ENCODE measurements around the gene FNIP1. TPM values are rescaled to one million over a fixed set of nuclear protein-coding genes. Genes with fewer than 3 reads are reported as not detected.

The FNIP1 gene
- polyA plus RNA-seq, 1 donor (not counting 4 experiments of a cell fraction or from before 2014, with no cell fraction given), result 14.6 TPM

DNA sequence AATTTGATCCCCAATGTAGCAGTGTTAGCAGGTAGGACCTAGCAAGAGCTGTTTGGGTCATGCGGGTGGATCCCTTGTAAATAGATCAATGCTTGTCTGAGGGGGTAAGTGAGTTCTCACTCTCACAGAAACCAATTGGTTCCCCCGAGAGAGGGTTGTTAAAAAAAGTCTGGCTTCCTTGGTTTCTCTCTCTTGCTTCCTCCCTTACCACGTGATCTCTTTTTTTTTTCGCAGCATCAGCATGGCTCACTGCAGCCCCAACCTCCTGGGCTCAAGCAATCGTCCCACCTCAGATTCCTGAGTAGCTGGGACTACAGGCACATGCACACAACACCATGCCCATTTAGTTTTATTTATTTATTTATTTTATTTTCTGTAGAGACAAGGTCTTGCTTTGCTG lies 188.2 kb downstream of the FNIP1 start:
- TF ChIP-seq, protein P1, sequence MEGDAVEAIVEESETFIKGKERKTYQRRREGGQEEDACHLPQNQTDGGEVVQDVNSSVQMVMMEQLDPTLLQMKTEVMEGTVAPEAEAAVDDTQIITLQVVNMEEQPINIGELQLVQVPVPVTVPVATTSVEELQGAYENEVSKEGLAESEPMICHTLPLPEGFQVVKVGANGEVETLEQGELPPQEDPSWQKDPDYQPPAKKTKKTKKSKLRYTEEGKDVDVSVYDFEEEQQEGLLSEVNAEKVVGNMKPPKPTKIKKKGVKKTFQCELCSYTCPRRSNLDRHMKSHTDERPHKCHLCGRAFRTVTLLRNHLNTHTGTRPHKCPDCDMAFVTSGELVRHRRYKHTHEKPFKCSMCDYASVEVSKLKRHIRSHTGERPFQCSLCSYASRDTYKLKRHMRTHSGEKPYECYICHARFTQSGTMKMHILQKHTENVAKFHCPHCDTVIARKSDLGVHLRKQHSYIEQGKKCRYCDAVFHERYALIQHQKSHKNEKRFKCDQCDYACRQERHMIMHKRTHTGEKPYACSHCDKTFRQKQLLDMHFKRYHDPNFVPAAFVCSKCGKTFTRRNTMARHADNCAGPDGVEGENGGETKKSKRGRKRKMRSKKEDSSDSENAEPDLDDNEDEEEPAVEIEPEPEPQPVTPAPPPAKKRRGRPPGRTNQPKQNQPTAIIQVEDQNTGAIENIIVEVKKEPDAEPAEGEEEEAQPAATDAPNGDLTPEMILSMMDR (optimal IDR thresholded peaks at IDR 0.05 in 1 of 3, IDR thresholded peaks at IDR 0.05 in 1 of 3, conservative IDR thresholded peaks at IDR 0.05 in 1 of 3; ENCODE audit: extremely low read depth in 1 of 3, insufficient read depth in 2 of 3, low read length in 3 of 3), result no peak
- no peak for TF ChIP-seq EZH2 (IDR thresholded peaks at IDR 0.05; ENCODE audit: low read length)
- dilution Hi-C loops (cut with MboI; ENCODE audit: extremely low pct_ligation_motif_present, low sequenced_read_pairs), result no loop called here
- FAIRE-seq, result no peak

DNA sequence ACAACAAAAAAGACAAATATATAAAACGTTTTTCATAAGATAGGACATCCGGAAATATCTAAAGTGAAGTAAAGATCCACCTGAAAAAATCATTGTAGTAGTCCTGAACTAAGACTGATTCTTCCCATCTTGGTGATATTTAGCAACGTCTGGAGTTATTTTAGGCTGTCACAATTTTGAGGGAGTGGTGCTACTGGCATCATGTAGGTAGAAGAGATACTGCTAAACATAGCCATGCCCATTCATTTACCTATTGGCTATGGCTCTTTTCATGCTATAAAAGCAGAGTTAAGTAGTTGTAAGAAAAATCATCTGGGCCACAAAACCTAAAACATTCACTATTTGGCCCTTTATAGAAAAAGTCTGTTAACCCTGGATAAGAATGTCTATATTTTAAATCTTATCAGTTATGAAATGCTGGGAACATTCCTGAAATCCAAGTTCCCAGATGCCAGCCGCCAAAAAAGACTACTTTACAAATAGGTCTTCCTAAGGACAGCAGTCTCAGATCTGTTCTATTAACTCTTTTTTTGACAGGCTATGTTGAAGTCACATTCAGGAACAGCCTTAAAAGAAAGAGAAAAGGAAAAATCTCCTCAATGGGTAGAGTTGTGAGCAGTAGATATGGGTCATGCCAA lies 188.8 kb downstream of the FNIP1 start:
- H3K9ac ChIP-seq (ENCODE audit: control insufficient read depth, extremely low read depth, insufficient read depth, low read length), result no peak overlapping the region
- DNase-seq (ENCODE audit: low read depth, low spot score) (no peak), FAIRE-seq (no peak)
- dilution Hi-C loops (cut with MboI; ENCODE audit: extremely low pct_ligation_motif_present, low sequenced_read_pairs), result no loop called here
- no peaks in the 10 kb centered on the region for H3K9me3 ChIP-seq (ENCODE audit: control insufficient read depth, low read depth, low read length)
- no peak for TF ChIP-seq EZH2 (IDR thresholded peaks at IDR 0.05; ENCODE audit: low read length)
- TF ChIP-seq, protein P1 (optimal IDR thresholded peaks at IDR 0.05 in 1 of 3, IDR thresholded peaks at IDR 0.05 in 1 of 3, conservative IDR thresholded peaks at IDR 0.05 in 1 of 3; ENCODE audit: extremely low read depth in 1 of 3, insufficient read depth in 2 of 3, low read length in 3 of 3), result no peak
- peaks cover 14% of the 10 kb centered on the region for H3K4me1 ChIP-seq (ENCODE audit: control insufficient read depth, extremely low read depth, insufficient read depth, low read length)
- H4K20me1 ChIP-seq (ENCODE audit: control insufficient read depth, extremely low read depth, insufficient read depth, low read length), result peaks cover 4% of the 10 kb centered on the region
- no peaks in the 10 kb centered on the region for H3K36me3 ChIP-seq (ENCODE audit: control insufficient read depth in 2 of 2, extremely low read depth in 1 of 2, insufficient read depth in 2 of 2, low read length in 2 of 2)
- no peaks in the 10 kb centered on the region for H3K27me3 ChIP-seq (ENCODE audit: control insufficient read depth, extremely low read depth, insufficient read depth, low read length)
- no peak overlapping the region for H2AFZ ChIP-seq (ENCODE audit: control insufficient read depth, low read length)
- no peak overlapping the region for H3K4me2 ChIP-seq (ENCODE audit: control insufficient read depth, extremely low read depth, insufficient read depth, low read depth, low read length)
- H3K27ac ChIP-seq (ENCODE audit: control insufficient read depth, insufficient read depth, low read length), result no peak overlapping the region
- H3K4me3 ChIP-seq (ENCODE audit: control insufficient read depth in 2 of 3, extremely low read depth in 1 of 3, insufficient read depth in 2 of 3, low read depth in 1 of 3, low read length in 3 of 3), result no peak overlapping the region
- peaks cover 58% of the 10 kb centered on the region for H3K79me2 ChIP-seq (ENCODE audit: control insufficient read depth, insufficient read depth, low read length)
- no peaks in the 10 kb centered on the region for H3K9me1 ChIP-seq (ENCODE audit: control insufficient read depth, extremely low read depth, insufficient read depth, low read length)

More for the DNA sequence above, 188.2 kb downstream of the FNIP1 start:
- Histone ChIP-seq H3K9me3 (ENCODE audit: control insufficient read depth, low read depth, low read length) (no peaks in the 10 kb centered on the region), H3K27me3 (ENCODE audit: control insufficient read depth, extremely low read depth, insufficient read depth, low read length) (no peaks in the 10 kb centered on the region), H3K9me1 (ENCODE audit: control insufficient read depth, extremely low read depth, insufficient read depth, low read length) (no peaks in the 10 kb centered on the region), H2AFZ (ENCODE audit: control insufficient read depth, low read length) (no peak overlapping the region), H3K9ac (ENCODE audit: control insufficient read depth, extremely low read depth, insufficient read depth, low read length) (no peak overlapping the region), H3K4me2 (ENCODE audit: control insufficient read depth, extremely low read depth, insufficient read depth, low read depth, low read length) (no peak overlapping the region), H3K27ac (ENCODE audit: control insufficient read depth, insufficient read depth, low read length) (no peak overlapping the region), H3K36me3 (ENCODE audit: control insufficient read depth in 2 of 2, extremely low read depth in 1 of 2, insufficient read depth in 2 of 2, low read length in 2 of 2) (no peaks in the 10 kb centered on the region), H3K79me2 (ENCODE audit: control insufficient read depth, insufficient read depth, low read length) (peaks cover 62% of the 10 kb centered on the region), H4K20me1 (ENCODE audit: control insufficient read depth, extremely low read depth, insufficient read depth, low read length) (peaks cover 4% of the 10 kb centered on the region), H3K4me1 (ENCODE audit: control insufficient read depth, extremely low read depth, insufficient read depth, low read length) (peaks cover 14% of the 10 kb centered on the region), H3K4me3 (ENCODE audit: control insufficient read depth in 2 of 3, extremely low read depth in 1 of 3, insufficient read depth in 2 of 3, low read depth in 1 of 3, low read length in 3 of 3) (no peak overlapping the region)
- DNase-seq (ENCODE audit: low read depth, low spot score), result no peak

All from keratinocyte (primary cell).